Glutamatergic neuron (in vitro differentiated cells): Measurements from ENCODE around the gene XYLT1. TPM values are rescaled to one million over a fixed set of nuclear protein-coding genes. Genes with fewer than 3 reads are reported as not detected.

Experiments
- DNase-seq: peaks from one replicate; pipeline ENCODE4 v3.0.0; 2022
- H3K27ac Mint-ChIP-seq: one replicate; pipeline ENCODE4 v1.8.0; 2020; ENCODE audit warnings: mild to moderate bottlenecking, mixed read lengths, inconsistent platforms; ENCODE audit not compliant: unreplicated experiment
- H3K27me3 Mint-ChIP-seq: one replicate; pipeline ENCODE4 v1.8.0; 2020; ENCODE audit warnings: mild to moderate bottlenecking, moderate library complexity, mixed read lengths, inconsistent platforms; ENCODE audit not compliant: unreplicated experiment
- H3K36me3 Mint-ChIP-seq: one replicate; pipeline ENCODE4 v1.8.0; 2020; ENCODE audit warnings: mild to moderate bottlenecking, mixed read lengths, inconsistent platforms; ENCODE audit not compliant: unreplicated experiment
- H3K4me1 Mint-ChIP-seq: one replicate; pipeline ENCODE4 v1.8.0; 2020; ENCODE audit warnings: mild to moderate bottlenecking, low read depth, mixed read lengths, inconsistent platforms; ENCODE audit not compliant: unreplicated experiment
- H3K4me3 Mint-ChIP-seq: one replicate; pipeline ENCODE4 v1.8.0; 2020; ENCODE audit warnings: mild to moderate bottlenecking, mixed read lengths, inconsistent platforms; ENCODE audit not compliant: unreplicated experiment
- H3K9me3 Mint-ChIP-seq: one replicate; pipeline ENCODE4 v1.8.0; 2020; ENCODE audit warnings: mild to moderate bottlenecking, moderate library complexity, mixed read lengths, inconsistent platforms; ENCODE audit not compliant: unreplicated experiment
- total RNA-seq: library from RNA; stranded (reverse); fragmentation: NEBNext Ultra II Directional; extraction: Animal tissue kit (Norgen Biotek cat#: 25700); gene quantifications from one replicate; pipeline ENCODE4 v1.2.1, GENCODE V29; 2021; ENCODE audit not compliant: unreplicated experiment
- TF ChIP-seq, protein P1 (sequence below): fragments of 200-600 bp; sonication (generic); IDR thresholded peaks from one replicate; pipeline ENCODE4 v1.5.0; 2021; ENCODE audit not compliant: partially characterized antibody, unreplicated experiment

The XYLT1 gene
- total RNA-seq, 1 donor from 2014 or later = 18.4 TPM

DNA sequence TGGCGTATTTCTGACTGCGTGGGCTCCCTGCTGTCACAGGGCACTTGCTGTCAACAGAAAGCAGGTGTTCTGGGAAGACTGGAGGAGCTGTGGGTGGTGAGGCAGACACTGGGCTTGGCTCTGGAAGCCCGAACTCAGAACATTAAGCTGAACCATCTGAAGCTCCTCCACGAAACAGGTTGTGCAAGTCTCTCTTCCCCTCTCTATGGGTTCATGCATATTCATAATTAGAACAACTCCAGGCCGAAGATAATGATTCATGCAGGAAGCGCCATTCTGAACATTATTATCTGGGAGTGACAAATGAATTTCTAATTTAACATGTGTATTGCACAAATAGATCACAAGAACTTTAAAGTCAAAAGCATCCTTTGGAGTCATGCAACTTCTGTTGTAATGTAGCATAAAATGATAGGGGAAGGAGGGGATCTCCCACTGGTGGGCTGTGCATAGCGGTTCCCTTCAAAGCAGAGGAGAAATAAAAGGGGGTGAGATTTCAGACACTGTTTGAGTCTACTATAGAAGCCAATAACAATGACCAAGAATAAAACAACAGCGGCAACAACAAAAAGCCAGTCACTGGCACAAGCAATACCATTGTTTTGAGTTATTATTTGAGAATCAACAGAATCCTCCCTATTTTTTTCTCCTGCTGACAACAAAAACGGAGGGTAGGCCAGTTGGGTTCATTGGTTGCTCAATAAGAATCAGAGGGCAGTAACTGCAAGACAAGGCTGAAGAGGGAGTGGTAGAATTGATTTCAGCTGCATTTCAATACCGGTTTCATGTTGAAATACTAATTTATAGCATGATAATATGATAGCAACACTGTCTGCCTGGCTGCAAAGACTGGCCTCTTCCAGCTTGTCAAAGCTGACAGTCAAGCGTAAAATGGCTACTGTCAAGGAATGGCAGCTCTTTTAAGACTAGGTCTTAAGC, 407.3 kb downstream of the XYLT1 start:
- no peak for DNase-seq
- Mint-ChIP-seq H3K4me1 (peaks cover 1% of the 10 kb centered on the region), H3K36me3 (no peaks in the 10 kb centered on the region), H3K4me3 (no peak overlapping the region), H3K27ac (no peak overlapping the region), H3K27me3 (peaks cover 2% of the 10 kb centered on the region), H3K9me3 (peaks cover 4% of the 10 kb centered on the region)
- TF ChIP-seq, protein P1, sequence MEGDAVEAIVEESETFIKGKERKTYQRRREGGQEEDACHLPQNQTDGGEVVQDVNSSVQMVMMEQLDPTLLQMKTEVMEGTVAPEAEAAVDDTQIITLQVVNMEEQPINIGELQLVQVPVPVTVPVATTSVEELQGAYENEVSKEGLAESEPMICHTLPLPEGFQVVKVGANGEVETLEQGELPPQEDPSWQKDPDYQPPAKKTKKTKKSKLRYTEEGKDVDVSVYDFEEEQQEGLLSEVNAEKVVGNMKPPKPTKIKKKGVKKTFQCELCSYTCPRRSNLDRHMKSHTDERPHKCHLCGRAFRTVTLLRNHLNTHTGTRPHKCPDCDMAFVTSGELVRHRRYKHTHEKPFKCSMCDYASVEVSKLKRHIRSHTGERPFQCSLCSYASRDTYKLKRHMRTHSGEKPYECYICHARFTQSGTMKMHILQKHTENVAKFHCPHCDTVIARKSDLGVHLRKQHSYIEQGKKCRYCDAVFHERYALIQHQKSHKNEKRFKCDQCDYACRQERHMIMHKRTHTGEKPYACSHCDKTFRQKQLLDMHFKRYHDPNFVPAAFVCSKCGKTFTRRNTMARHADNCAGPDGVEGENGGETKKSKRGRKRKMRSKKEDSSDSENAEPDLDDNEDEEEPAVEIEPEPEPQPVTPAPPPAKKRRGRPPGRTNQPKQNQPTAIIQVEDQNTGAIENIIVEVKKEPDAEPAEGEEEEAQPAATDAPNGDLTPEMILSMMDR = no peak

DNA sequence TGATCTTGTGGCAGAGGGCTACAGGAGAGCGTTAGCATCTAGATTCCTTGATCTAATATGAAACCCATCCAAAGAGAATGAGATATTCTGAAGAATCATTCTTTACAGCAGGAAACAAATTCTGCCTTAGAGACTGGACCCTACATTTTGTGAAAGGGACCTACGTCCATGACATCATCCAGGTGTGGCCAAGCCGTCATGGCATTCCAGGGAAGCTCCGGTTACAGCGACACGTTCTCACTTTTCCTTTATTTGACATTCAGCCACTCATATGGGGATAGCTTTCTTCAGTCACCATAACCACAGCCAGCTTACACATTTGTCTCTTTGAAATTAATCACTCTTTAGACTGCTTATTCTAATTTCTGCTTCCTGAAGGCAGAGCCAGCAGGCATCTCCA, 408.1 kb downstream of the XYLT1 start:
- Mint-ChIP-seq H3K4me3 (no peak overlapping the region), H3K9me3 (peaks cover 6% of the 10 kb centered on the region), H3K27me3 (peaks cover 2% of the 10 kb centered on the region), H3K27ac (no peak overlapping the region), H3K4me1 (peaks cover 4% of the 10 kb centered on the region), H3K36me3 (no peaks in the 10 kb centered on the region)
- DNase-seq = no peak
- TF ChIP-seq, protein P1 = no peak

DNA sequence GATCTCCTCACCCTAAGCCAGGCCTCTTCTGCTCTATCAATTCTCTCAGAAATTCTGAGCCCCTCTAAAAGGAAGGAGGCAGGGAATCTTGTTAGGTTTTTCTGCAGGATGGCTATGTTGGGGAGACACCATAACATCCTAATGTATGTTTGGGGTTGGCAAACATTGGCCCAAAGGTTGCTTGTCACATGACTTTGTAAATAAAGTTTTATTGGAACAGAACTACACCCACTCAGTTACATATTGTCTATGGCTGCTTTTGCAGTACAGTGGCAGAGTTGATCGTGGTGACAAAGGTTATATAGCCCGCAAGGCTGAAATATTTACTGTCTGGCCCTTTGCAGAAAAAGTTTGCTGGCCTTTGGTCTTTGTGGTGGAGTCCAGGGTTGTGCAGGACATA, 409.4 kb downstream of the XYLT1 start:
- DNase-seq = no peak
- Mint-ChIP-seq H3K27ac (no peak overlapping the region), H3K27me3 (peaks cover 2% of the 10 kb centered on the region), H3K36me3 (no peaks in the 10 kb centered on the region), H3K4me3 (no peak overlapping the region), H3K4me1 (peaks cover 4% of the 10 kb centered on the region), H3K9me3 (peaks cover 6% of the 10 kb centered on the region)
- TF ChIP-seq, protein P1 = no peak

DNA sequence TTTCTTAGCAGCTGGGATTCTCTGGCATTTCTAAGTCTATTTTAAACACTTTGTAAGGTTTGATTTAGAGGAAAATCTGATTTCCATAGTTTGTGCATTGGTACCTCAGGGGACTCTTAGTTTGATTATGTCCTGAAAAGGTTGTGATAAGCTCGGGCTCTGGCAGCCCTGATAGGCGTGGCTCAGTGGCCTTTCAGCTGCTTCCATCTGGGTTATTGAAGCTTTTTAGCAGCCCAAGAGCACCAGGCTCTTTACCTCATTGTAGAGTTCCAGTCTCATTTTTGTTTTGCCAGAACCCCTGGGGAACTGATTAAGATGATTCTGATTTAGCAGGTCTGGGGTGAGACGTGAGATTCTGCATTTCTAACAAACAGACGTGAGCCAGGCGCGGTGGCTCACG, 412.3 kb downstream of the XYLT1 start:
- DNase-seq = no peak
- TF ChIP-seq, protein P1 = no peak
- Mint-ChIP-seq H3K4me3 (no peak overlapping the region), H3K9me3 (peaks cover 4% of the 10 kb centered on the region), H3K27ac (peak overlapping the region; percentile 31), H3K36me3 (no peaks in the 10 kb centered on the region), H3K4me1 (peaks cover 4% of the 10 kb centered on the region), H3K27me3 (peaks cover 2% of the 10 kb centered on the region)

DNA sequence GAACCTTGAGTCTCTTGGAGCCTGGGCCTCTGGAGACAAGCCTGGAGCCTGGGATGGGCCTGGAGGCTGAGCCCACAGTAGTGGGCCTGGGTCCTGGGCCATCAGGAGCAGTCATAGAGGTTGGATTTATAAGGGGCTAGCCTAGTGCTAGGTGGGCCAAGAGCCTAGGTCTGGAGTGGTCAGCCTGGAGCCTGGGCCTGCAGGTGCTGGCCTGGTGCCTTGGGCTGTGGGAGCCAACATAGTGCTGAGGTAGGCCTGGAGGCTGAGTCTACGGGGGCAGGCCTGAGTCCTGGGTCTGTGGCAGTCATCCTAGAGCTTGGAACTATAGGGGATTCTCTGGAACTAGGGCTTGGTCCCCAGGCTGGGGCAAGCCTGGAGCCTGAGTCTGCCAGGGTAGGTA, 414.1 kb downstream of the XYLT1 start:
- Mint-ChIP-seq H3K27ac (no peak overlapping the region), H3K36me3 (no peaks in the 10 kb centered on the region), H3K4me3 (no peak overlapping the region), H3K4me1 (peaks cover 4% of the 10 kb centered on the region), H3K27me3 (peaks cover 2% of the 10 kb centered on the region), H3K9me3 (peaks cover 6% of the 10 kb centered on the region)
- no peak for DNase-seq
- TF ChIP-seq, protein P1 = no peak
